GM12878 (cell line): ENCODE results near the gene CYP26B1. TPM values are rescaled to one million over a fixed set of nuclear protein-coding genes. Genes with fewer than 3 reads are reported as not detected.

Source experiments
- ATAC-seq: fragments of 200-7000 bp; cut with Tn5 transposase; 3 replicates; pipeline ENCODE4 v1.9.1; 2020; ENCODE audit warnings: mild to moderate bottlenecking, moderate library complexity
- BruUV-seq: library from RNA; stranded (reverse); fragments of 400-500 nt; replicated peaks from 2 replicates; lab custom pipeline; 2021; lab: Mats Ljungman, UMichigan
- CTCF ChIA-PET: fragments of 300-600 bp; sonication (Branson Sonifier 250); formaldehyde crosslinking; extraction: SDS; loops from one replicate; lab custom pipeline; 2021; ENCODE audit warnings: inconsistent platforms; lab: Yijun Ruan, JAX
- POLR2A ChIA-PET: fragments of 350-600 bp; formaldehyde crosslinking; extraction: SDS; loops from one replicate; lab custom pipeline; 2021; ENCODE audit warnings: inconsistent platforms; lab: Charles Lee
- RAD21 ChIA-PET: fragments of 300-600 bp; sonication (Branson Sonifier 250); formaldehyde crosslinking; loops from one replicate; lab custom pipeline; 2023; ENCODE audit warnings: antibody characterized with exemption; ENCODE audit not compliant: unreplicated experiment; lab: Charles Lee
- SMC1A ChIA-PET: fragments of 300-600 bp; sonication (Branson Sonifier 250); formaldehyde crosslinking; loops from one replicate; lab custom pipeline; 2023; ENCODE audit not compliant: unreplicated experiment, uncharacterized antibody; lab: Charles Lee
- DNase-seq: peaks from one replicate; pipeline ENCODE4 v3.0.0-alpha.2; 2011; ENCODE audit warnings: low read depth, low spot score
- FAIRE-seq: peaks from 3 replicates; lab custom pipeline; 2011; peaks lifted over from hg19 to GRCh38; lab: Jason Lieb, UNC
- H2AFZ ChIP-seq: 2 replicates; pipeline ENCODE4 v1.6.0; 2011; ENCODE audit warnings: low read depth, low read length, control low read depth; ENCODE audit not compliant: control insufficient read depth
- H3K27ac ChIP-seq: 2 replicates; pipeline ENCODE4 v1.5.1; 2011; ENCODE audit warnings: control low read depth; ENCODE audit not compliant: control insufficient read depth, insufficient read depth
- H3K27me3 ChIP-seq, 2 experiments: replicated peaks in 1 of 2; 2 replicates each; pipeline versions ENCODE4 v1.6.0 to v1.6.1; 2011; ENCODE audit warnings: low read length in 1 of 2; ENCODE audit not compliant: control insufficient read depth in 2 of 2, insufficient read depth in 2 of 2
- H3K36me3 ChIP-seq, 2 experiments: 2 replicates each; pipeline ENCODE4 v1.5.1; 2011; ENCODE audit warnings: low read length in 1 of 2; ENCODE audit not compliant: control insufficient read depth in 2 of 2, insufficient read depth in 2 of 2
- H3K4me1 ChIP-seq: 2 replicates; pipeline ENCODE4 v1.6.1; 2011; ENCODE audit warnings: mild to moderate bottlenecking, low read length, moderate library complexity, mixed read lengths; ENCODE audit not compliant: control insufficient read depth, insufficient read depth
- H3K4me2 ChIP-seq: 2 replicates; pipeline ENCODE4 v1.6.0; 2011; ENCODE audit warnings: control low read depth; ENCODE audit not compliant: control insufficient read depth, insufficient read depth
- H3K4me3 ChIP-seq: fragments of 200-600 bp; sonication (generic); 2 replicates; pipeline ENCODE4 v1.5.1; 2016
- H3K79me2 ChIP-seq: 2 replicates; pipeline ENCODE4 v1.6.0; 2011; ENCODE audit warnings: low read length; ENCODE audit not compliant: control insufficient read depth, insufficient read depth
- H3K9ac ChIP-seq: 2 replicates; pipeline ENCODE4 v1.8.0; 2011; ENCODE audit warnings: low read length, control low read depth, mixed read lengths; ENCODE audit not compliant: control insufficient read depth, insufficient read depth
- H3K9me3 ChIP-seq: replicated peaks from 3 replicates; pipeline ENCODE4 v1.5.1; 2011; ENCODE audit warnings: mild to moderate bottlenecking, low read length; ENCODE audit not compliant: control insufficient read depth, insufficient read depth
- H4K20me1 ChIP-seq: 2 replicates; pipeline ENCODE4 v1.6.0; 2011; ENCODE audit not compliant: control insufficient read depth, insufficient read depth
- ASH2L ChIP-seq: fragments of 300-600, 200-600 bp; sonication (generic); IDR thresholded peaks from 2 replicates; pipeline ENCODE4 v1.6.1; 2017; ENCODE audit warnings: low read depth, mild to moderate bottlenecking, borderline replicate concordance
- BACH1 ChIP-seq: fragments of 450-650 bp; IDR thresholded peaks from 2 replicates; pipeline ENCODE4 v1.6.1; 2017; ENCODE audit warnings: mild to moderate bottlenecking, borderline replicate concordance
- FOS ChIP-seq: IDR thresholded peaks from 3 replicates; pipeline ENCODE4 v1.6.1; 2011; ENCODE audit warnings: borderline replicate concordance; ENCODE audit not compliant: insufficient read length; ENCODE audit errors: extremely low read depth
- IKZF2 ChIP-seq, 2 experiments: fragments of 450-650 bp; IDR thresholded peaks; 2 replicates each; pipeline ENCODE4 v1.6.1; 2017; ENCODE audit warnings: mild to moderate bottlenecking in 2 of 2, moderate library complexity in 2 of 2
- JUND ChIP-seq: IDR thresholded peaks from 2 replicates; pipeline ENCODE4 v1.6.1; 2012; ENCODE audit warnings: low read depth, mild to moderate bottlenecking, low read length, improper control_type of control experiment, moderate library complexity
- NKRF ChIP-seq: fragments of 450-650 bp; conservative IDR thresholded peaks from 2 replicates; pipeline ENCODE4 v1.6.1; 2017; ENCODE audit warnings: mild to moderate bottlenecking, moderate library complexity
- NR2C2 ChIP-seq: IDR thresholded peaks from 2 replicates; pipeline ENCODE4 v1.6.1; 2011; ENCODE audit warnings: borderline replicate concordance, low read depth; ENCODE audit not compliant: control insufficient read depth, insufficient read length
- RAD21 ChIP-seq: IDR thresholded peaks from 2 replicates; pipeline ENCODE4 v1.6.1; 2011; ENCODE audit warnings: mild to moderate bottlenecking, low read depth, low read length, moderate library complexity; ENCODE audit not compliant: insufficient read depth
- SKIL ChIP-seq: fragments of 450-650 bp; IDR thresholded peaks from 2 replicates; pipeline ENCODE4 v1.6.1; 2017; ENCODE audit warnings: mild to moderate bottlenecking, low read depth, inconsistent platforms; ENCODE audit not compliant: poor library complexity, severe bottlenecking
- SUZ12 ChIP-seq: fragments of 200-600 bp; sonication (generic); IDR thresholded peaks from one replicate; pipeline ENCODE4 v1.6.1; 2018; ENCODE audit warnings: antibody characterized with exemption, mild to moderate bottlenecking; ENCODE audit not compliant: unreplicated experiment
- ZNF592 ChIP-seq: fragments of 450-650 bp; IDR thresholded peaks from 2 replicates; pipeline ENCODE4 v1.6.1; 2017; ENCODE audit warnings: mild to moderate bottlenecking, moderate library complexity
- WGBS: methylation state at CpG from one replicate; pipeline ENCODE4 v1.1.6; 2016; ENCODE audit warnings: low lambda C conversion rate; ENCODE audit not compliant: insufficient replicate concordance, insufficient coverage; ENCODE audit errors: missing lambda C conversion rate; 5-methylcytosine and 5-hydroxymethylcytosine counted together
- in situ Hi-C: fragments of 300-500 bp; cut with MboI; formaldehyde crosslinking; loops from 9 replicates; pipeline ENCODE4 v1.14.3; 2018; ENCODE audit warnings: mixed read lengths
- intact Hi-C: fragments of 100-400 bp; cut with micrococcal nuclease; formaldehyde crosslinking; loops from one replicate; pipeline ENCODE4 v1.14.2; 2022; ENCODE audit not compliant: unreplicated experiment
- polyA plus RNA-seq, 11 experiments: library from polyadenylated mRNA; depleted of rRNA in 4 of 11; unstranded in 6 of 11; stranded (reverse) in 5 of 11; fragments of >200 nt; fragmentation: Nextera tagmentation in 4 of 11; fragmentation: Illumina TruSeq in 1 of 11; extraction: Ambion mirVana in 4 of 11; extraction: Trizol in 1 of 11; gene quantifications; 1 replicate in 1 of 11; 2 replicates in 10 of 11; pipeline versions ENCODE4 v1.2.1 to v1.2.3, GENCODE V29; 2011 to 2016; ENCODE audit warnings: inconsistent platforms in 2 of 11, missing spikeins in 2 of 11, low read depth in 1 of 11
- total RNA-seq, 4 experiments: library from RNA; depleted of rRNA in 3 of 4; stranded (reverse); fragments of >200 nt in 3 of 4; fragmentation: Illumina TruSeq in 1 of 4; extraction: Trizol in 1 of 4; gene quantifications; 2 replicates each; pipeline versions ENCODE4 v1.2.1 to v1.2.3, GENCODE V29; 2013 to 2021

CYP26B1 gene
- total and polyA plus RNA-seq, 10 of the 15 experiments (the other 5 are each of a cell fraction or from before 2014, with no cell fraction given): not detected

- BruUV-seq: no TSS peak
- H3K79me2 ChIP-seq: no peaks in the 10 kb centered on the region
- 62% methylated on average over 13 of the region's 13 CpGs for WGBS
- H3K27me3 ChIP-seq: no peaks in the 10 kb centered on the region
- SMC1A ChIA-PET: no interaction called here
- no peaks in the 10 kb centered on the region for H3K4me1 ChIP-seq
- no peak overlapping the region for H3K9ac ChIP-seq
- DNase-seq (no peak), ATAC-seq (no peak), FAIRE-seq (no peak)
- CTCF ChIA-PET: no interaction called here
- no peak overlapping the region for H3K4me3 ChIP-seq
- H4K20me1 ChIP-seq: no peaks in the 10 kb centered on the region
- H3K27ac ChIP-seq: no peak overlapping the region
- intact Hi-C loops: no loop called here
- in situ Hi-C loops: no loop called here
- H3K9me3 ChIP-seq: no peaks in the 10 kb centered on the region
- no peak overlapping the region for H2AFZ ChIP-seq
- RAD21 ChIA-PET: no interaction called here
- H3K4me2 ChIP-seq: no peak overlapping the region
- H3K36me3 ChIP-seq: no peaks in the 10 kb centered on the region
- TF ChIP-seq JUND: no peak
- no peak for TF ChIP-seq SKIL
- no peak for TF ChIP-seq NKRF
- TF ChIP-seq RAD21: no peak
- TF ChIP-seq IKZF2 (IDR thresholded peaks at IDR 0.05): no peak
- no peak for TF ChIP-seq NR2C2
- no peak for TF ChIP-seq ASH2L
- TF ChIP-seq FOS: no peak
- no peak for TF ChIP-seq ZNF592
- no peak for TF ChIP-seq BACH1
- TF ChIP-seq SUZ12: no peak
- TF ChIP-seq, all 136 proteins: peak for 0
- POLR2A ChIA-PET: no interaction called here
Observed at GRCh38 chr2:72089537-72089936, 58.1 kb downstream of the CYP26B1 start.
